Gastrocnemius medialis (tissue), 4 donors: ENCODE measurements around the gene KLF3.

Experiments used
- POLR2A ChIP-seq, 2 donors: fragments of 450-650 bp; IDR thresholded peaks; one replicate each; pipeline ENCODE4 v1.6.1; 2017; ENCODE audit warnings: antibody characterized with exemption in 2 of 2, mild to moderate bottlenecking in 2 of 2, moderate library complexity in 2 of 2
- TF ChIP-seq, protein P1 (sequence below), 5 experiments: fragments of 450-650 bp in 3 of 5; fragments of 200-600 bp in 2 of 5; sonication (generic) in 2 of 5; IDR thresholded peaks in 4 of 5; conservative IDR thresholded peaks in 1 of 5; 1 replicate in 4 of 5; 2 replicates in 1 of 5; pipeline ENCODE4 v1.5.1; 2016 to 2019; ENCODE audit warnings: antibody characterized with exemption in 5 of 5, mild to moderate bottlenecking in 3 of 5, moderate library complexity in 3 of 5

GRCh38 chr4:38672074-38672396 is 8.0 kb downstream of the KLF3 start:
- TF ChIP-seq, protein P1, sequence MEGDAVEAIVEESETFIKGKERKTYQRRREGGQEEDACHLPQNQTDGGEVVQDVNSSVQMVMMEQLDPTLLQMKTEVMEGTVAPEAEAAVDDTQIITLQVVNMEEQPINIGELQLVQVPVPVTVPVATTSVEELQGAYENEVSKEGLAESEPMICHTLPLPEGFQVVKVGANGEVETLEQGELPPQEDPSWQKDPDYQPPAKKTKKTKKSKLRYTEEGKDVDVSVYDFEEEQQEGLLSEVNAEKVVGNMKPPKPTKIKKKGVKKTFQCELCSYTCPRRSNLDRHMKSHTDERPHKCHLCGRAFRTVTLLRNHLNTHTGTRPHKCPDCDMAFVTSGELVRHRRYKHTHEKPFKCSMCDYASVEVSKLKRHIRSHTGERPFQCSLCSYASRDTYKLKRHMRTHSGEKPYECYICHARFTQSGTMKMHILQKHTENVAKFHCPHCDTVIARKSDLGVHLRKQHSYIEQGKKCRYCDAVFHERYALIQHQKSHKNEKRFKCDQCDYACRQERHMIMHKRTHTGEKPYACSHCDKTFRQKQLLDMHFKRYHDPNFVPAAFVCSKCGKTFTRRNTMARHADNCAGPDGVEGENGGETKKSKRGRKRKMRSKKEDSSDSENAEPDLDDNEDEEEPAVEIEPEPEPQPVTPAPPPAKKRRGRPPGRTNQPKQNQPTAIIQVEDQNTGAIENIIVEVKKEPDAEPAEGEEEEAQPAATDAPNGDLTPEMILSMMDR (IDR thresholded peaks at IDR 0.05 in 4 of 5, conservative IDR thresholded peaks at IDR 0.05 in 1 of 5) = no peak
- TF ChIP-seq POLR2A (IDR thresholded peaks at IDR 0.05) = no peak
